CD4-positive, alpha-beta T cell treated with Interleukin-17A for 4 hours (primary cell): ENCODE results near the gene HENMT1.
"Not testable (repeated sequence)": the region's sequence is repeated elsewhere in the genome, so short reads cannot be mapped to it uniquely, and the experiment has no call there.

Source experiments
- DNase-seq: peaks from one replicate; pipeline ENCODE4 v3.0.0-alpha.2; 2020; ENCODE audit warnings: mixed read lengths

HENMT1 gene

DNA sequence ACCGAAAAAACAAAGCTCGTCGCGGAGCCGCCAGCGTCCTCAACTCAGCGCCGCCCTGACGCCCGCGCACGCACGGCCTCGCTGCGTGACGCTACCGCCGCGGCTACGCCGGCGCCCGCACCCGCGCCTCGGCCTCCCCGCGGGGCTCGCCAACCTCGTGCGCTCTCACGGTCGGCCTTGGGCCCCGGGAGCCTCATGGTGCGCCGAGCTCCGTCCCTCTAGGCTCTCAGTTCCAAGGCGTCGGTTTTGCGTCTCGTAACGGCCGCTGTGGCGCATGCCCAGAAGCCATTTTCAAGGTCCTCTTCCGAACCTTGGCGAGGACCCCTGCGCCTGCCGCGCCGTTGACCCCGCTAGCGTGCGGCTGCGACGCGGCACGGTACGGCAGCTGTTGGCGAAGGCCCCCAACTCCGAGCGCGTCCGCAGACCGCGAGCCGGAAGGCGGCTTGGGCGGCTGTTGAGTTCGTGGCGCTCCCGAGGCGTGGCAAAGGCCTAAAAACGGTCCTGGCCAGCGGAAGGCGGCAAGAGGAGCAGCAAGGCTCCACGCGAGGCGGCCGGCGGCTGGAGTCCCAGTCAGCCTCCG lies at the start of gene HENMT1:
TSS of gene HENMT1 (minus strand) at position 64 of the 580 bp plus-strand sequence. CDS start 1,209 bp downstream, outside the sequence.
- DNase-seq, result peak; percentile 80

GRCh38 chr1:108708691-108709660 lies 48.1 kb upstream of the HENMT1 start:
- DNase-seq, result peak; percentile 80

DNA sequence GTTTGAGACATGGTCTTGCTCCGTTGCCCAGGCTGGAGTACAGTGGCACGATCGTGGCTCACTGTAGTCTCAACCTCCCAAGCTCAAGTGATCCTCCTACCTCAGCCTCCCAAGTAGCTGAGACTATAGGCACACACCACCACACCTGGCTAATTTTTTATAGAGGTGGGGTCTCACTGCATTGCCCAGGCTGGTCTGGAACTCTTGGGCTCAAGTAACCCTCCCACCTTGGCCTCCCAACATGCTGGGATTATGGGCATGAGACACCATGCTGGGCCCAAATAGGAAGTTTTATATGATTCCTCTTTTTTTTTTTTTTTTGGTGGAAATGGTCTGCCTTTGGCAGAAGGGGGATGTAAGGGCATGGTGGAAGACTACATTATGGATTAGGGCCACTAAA lies 45.8 kb upstream of the HENMT1 start:
- DNase-seq, result no peak

GRCh38 chr1:108704496-108704895 lies 43.6 kb upstream of the HENMT1 start:
- DNase-seq, result no peak

DNA sequence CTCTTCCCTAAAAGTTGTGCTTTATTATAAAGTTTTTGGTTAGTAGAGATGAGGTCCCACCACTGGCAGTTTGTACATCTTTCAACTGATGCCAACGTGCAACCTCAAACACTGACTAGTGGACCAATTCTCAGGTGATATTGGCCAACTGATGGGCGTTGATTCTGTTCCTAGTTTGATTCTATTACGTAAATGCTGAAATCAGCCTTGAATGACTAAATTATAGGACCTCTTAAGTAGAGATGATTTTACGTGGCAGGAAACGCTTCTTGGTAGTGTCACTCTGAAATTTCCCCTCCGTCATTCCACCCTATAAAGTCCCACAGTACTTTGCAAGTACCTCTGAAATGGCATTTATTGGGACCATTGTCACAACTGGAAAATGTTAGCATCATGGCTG lies 43.0 kb upstream of the HENMT1 start:
- no peak for DNase-seq

- not testable (repeated sequence) for DNase-seq
Observed at GRCh38 chr1:108702109-108702508, 41.2 kb upstream of the HENMT1 start.

GRCh38 chr1:108701176-108701849 lies 40.4 kb upstream of the HENMT1 start:
- DNase-seq, result no peak

- DNase-seq, result no peak
Observed at GRCh38 chr1:108699375-108700332, 38.8 kb upstream of the HENMT1 start.

GRCh38 chr1:108695535-108695934 lies 34.6 kb upstream of the HENMT1 start:
- DNase-seq, result no peak

DNA sequence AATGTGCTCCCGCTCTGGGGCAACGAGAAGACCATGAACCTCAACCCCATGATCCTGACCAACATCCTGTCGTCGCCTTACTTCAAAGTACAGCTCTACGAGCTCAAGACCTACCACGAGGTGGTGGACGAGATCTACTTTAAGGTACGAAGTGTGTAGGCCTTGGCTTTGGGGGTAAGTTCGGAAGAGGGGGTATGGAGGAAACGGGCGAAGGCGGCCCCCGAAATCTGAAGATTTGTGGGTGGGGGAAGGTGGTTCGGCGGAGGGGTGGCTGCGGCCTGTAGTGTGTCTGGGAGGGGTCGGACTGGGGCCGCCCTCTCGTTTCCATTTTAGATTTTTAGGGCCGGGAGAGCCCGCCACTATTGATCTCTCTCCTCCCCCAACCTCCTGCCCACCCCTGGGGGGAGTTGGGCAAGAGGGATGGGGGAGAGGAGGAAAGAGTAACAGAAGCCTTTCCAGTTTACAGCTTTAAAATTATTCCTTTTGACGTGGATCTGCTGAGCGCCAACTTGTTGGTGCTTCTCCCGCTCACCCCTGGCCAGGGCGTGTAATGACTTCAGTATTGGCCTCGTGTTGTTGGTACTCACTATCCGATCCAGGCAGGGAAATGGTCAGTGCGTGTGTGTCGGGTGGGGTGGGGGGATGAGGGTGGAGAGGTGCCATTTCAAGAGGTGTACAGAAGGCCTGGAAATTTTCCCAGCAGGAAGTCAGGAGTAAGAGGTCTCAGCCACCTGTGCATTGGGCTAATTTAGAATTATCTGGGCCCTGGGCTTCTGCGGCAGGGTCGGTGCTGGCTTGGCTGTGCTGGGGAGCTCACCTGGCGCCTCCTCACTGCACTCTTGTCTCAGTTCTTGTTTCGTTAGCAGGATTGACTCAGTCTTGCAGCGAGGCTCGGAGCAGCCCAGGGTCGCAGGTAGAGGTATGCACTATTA lies 32.1 kb upstream of the HENMT1 start:
- DNase-seq, result peak; percentile 76

DNA sequence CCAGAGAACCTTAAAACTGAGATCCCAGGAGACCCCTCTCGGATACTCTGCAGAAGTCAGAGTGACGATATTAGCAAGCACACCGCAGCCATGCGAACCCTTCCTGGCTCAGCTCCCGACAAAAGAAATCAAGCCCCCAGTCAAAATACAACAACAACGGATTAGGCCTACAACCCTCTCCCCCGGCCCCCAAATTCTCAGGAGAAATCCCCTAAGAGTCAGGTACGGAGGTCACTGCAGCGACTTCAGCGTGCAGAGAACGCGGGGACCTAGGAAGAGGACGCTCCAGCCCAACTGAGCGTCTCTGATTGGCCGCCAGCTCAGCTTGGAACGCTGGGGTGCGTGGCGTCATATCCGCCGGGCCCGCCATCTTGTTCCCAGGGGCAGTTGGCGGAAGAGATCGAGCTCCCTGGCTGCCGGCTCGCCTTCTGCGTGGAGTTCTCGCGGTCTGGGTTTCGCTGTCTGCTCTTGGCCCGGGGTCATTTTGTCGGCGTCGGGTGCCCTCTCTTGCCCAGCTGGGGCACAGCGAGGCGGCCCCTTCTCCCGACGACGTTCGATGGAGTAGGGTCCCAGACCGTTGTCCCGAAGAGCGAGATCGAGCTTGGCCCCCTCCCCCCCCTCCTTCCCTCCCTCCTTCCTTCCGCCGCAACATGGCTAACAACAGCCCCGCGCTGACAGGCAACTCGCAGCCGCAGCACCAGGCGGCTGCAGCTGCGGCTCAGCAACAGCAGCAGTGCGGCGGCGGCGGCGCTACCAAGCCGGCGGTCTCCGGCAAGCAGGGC lies 31.2 kb upstream of the HENMT1 start, which contains the start of gene PRPF38B:
TSS of gene PRPF38B (plus strand) at position 369 of the 782 bp plus-strand sequence. CDS start at position 651, 282 bp downstream.
- DNase-seq, result peak; percentile 93

GRCh38 chr1:108691128-108691941 lies 30.4 kb upstream of the HENMT1 start:
- no peak for DNase-seq

DNA sequence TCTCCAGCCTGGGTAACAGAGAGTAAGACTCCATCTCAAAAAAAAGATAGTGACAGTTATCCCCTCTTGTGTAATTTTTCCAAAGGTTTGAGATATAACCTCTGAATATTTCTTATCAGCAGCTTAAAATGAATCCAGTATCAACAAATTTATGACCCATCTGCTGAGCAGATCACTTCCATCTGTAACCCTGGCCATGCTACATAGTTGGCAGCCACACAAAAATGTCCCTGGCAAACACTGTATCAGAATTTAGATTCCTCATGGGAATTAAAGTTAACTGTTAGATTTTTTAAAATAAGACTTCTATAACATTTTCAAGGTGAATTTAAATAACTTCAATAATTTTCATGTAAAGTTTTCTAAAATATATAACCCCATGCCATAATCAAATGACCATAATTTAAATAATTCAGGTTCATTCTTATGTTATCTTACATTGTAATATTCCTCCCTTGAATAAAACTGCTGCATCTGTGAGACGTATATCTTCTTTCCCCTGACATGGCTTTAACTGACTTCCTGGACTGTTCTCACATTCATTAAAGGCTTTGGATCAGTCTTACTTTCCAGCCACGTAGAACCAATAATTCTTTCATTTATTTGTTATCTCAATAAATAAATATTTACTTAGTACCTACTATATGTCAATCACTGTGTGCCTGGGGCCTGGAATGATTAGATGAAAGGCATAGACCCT lies 25.9 kb upstream of the HENMT1 start:
- DNase-seq, result no peak

DNA sequence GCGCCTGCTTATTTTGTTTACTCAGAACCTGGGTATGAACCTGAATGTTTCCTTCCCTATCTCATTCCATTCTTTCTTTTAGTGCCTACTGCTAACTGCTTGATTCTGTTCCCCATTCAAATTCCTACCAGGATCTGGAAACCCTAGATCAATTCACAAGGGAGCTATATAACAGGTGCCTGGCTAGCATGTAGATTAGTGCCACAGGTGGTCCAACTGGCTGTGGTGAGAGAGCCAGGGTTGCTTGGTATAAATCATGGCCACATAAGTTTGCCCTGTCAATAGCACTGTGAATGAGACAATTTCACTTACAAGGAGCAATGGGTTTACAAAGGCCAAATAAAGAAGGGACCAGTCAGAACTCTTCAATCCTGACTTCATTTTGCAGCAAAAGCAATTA lies 24.6 kb upstream of the HENMT1 start:
- no peak for DNase-seq

- DNase-seq, result not testable (repeated sequence)
Observed at GRCh38 chr1:108681701-108682100, 20.8 kb upstream of the HENMT1 start.

DNA sequence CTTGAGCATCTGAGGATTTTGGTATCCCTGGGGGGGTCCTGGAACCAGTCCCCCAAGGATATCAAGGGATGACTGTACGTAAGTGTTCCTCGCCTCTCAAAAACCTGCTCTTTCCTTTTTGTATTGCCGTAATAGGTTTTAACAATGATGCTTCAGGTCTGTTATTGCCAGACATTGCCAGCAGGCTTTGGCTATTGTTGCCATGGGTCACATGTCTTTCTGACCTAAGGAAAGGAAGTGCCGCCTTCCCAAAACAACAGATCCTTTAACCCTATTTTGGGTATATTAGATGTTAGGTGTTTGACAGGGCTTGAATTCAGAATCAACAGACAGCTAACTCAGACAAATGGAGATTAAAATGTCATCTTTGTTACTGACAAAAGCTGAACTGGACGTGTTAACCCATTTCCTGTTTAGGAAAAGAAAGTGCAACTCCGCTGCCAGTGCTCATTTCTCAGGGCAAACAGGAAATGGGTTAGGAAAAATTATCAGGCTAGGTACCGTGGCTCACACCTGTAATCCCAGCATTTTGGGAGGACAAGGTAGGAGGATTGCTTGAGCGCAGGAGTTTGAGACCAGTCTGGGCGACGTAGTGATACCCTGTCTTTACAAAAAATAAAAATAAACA lies 18.8 kb upstream of the HENMT1 start:
- no peak for DNase-seq

GRCh38 chr1:108678706-108679105 lies 17.8 kb upstream of the HENMT1 start:
- DNase-seq, result no peak

DNA sequence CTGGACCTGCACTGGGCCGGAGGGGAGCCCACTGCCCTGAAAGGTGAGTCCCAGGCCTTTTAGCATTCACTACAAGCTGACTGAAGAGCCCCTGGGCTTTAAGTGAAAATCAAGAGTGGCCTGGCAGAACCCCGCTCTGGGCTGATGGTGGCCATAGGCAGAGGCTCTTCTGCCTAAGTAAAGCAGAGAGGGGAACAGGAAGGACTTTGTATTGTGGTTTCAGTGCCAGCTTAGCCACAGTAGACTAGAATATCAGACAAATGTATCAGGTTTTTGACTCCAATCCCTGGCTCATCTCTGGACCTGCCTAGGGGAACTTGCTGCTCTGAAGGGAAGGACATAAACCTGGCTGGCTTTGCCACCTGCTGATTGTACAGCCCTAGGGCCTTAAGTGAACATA lies 10.2 kb upstream of the HENMT1 start:
- no peak for DNase-seq
